ENCODE results near the gene SPO11.

SPO11 gene, protein sequence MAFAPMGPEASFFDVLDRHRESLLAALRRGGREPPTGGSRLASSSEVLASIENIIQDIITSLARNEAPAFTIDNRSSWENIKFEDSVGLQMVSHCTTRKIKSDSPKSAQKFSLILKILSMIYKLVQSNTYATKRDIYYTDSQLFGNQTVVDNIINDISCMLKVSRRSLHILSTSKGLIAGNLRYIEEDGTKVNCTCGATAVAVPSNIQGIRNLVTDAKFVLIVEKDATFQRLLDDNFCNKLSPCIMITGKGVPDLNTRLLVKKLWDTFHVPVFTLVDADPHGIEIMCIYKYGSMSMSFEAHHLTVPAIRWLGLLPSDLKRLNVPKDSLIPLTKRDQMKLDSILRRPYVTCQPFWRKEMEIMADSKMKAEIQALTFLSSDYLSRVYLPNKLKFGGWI

DNA sequence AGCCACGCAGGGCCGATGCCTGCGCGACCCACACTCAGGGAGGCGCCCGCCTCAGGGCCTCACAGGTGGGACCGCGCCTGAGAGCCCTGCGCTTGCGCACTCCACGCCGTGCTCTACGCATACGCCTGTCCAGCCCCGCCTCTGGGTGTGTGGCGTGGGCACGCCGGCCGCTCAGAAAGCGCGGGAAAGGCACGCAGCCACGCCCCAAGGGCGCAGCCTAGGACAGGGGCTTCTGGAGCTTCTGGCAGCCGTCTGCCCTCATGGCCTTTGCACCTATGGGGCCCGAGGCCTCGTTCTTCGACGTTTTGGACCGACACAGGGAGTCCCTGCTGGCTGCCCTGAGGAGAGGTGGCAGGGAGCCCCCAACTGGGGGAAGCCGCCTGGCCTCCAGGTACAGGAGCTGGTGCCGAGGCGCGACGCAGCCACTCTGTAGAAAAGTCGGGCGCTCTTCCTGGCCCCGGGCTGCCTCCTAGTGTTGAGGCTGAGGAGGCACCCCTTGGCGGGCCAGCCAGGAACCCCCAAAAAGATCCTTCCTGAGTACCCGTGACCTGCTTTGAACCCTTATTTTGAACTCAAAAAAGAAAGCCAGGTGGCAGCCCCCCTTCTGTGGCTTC is at the start of gene SPO11:
Gene SPO11, plus strand, starts transcription at position 196 of the 614 bp plus-strand sequence. Its CDS starts 65 bp downstream, at position 261.
- no peak for DNase-seq

DNA sequence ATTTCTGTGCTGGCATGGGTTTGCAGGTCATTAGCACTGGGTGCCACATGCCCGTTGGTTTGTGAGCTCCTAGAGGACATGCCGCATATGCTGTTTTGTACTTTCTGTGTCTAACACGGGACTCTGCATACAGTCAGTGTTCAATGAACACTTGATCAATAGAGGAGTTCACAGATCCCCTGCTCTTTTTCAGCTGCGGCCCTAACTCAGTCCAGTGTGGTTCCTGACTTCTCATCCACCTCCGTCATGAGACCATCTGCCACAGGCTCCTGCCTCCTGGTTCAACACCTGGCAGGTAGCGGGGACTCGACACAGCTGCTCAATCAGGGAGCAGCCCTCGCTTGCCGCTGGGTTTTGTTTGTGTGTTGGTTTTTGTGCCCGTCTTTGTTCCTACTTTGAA is 49.4 kb upstream of the SPO11 start:
- no peak for DNase-seq

DNA sequence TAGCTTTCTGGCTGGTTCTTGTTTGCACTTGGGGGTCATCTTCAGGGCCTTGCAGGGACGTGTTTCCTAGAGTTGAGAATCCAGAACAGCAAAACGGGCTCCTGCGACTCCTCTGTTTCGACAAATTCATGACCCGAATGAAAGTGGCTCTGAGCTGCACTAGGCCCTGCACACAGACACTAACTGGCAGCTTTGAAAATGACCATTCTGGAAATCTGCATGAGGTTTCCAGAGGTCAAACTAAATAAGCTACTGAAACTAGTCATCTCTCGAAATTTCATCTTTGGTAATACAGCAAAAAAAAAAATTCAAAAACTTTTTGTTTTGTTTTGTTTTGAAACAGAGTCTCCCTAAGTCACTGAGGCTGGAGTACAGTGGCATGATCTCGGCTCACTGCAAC is 47.7 kb upstream of the SPO11 start:
- DNase-seq = no peak

DNA sequence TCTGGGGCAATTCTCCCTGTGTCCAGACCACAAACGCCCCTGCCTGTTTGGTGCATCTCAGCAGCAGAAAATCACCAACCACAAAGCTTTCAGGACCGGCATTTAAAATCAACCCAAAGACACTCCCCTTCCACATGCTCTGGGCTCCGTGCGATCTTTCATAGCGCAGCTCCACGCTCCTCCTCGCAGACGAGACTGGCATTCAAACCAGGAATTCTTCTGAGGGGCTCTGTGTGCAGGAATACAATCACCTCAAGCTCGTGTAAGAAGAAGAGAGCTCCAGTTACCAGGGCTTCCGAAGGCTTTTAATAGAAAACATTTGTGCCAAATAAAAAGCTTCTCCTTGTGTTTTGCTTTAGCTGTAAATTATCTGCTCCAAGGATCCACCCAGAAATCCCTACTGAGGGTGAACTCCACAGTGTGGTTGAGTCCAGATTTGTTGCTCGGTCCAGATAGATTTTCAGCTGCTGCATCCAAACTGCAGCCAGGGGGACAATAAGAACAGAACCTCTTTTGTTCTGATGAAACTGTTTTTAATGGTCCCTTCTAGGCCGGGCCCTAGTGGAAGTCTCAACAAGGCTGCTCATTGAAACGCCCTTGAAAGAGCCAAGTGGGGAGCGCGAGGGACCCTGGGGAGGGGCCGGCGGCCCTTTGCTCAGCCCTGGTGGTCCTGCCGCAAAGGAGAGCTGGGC is 46.8 kb upstream of the SPO11 start:
- no peak for DNase-seq

DNA sequence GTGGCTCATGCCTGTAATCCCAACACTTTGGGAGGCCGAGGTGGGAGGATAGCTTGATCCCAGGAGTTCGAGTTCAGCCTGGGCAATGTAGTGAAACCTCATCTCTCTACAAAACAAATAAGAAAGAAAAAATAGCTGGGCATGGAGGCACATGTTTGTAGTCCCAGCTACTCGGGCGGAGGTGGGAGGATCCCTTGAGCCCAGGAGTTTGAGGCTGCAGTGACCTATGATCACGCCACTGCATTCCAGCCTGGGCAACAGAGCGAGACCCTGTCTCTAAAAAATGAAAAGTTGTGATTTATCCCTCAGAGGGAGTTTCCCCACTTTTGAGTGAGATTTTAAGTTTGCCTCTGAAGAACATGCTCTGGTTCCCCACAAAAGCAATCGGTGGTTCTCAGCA is 45.7 kb upstream of the SPO11 start:
- DNase-seq = no peak

DNA sequence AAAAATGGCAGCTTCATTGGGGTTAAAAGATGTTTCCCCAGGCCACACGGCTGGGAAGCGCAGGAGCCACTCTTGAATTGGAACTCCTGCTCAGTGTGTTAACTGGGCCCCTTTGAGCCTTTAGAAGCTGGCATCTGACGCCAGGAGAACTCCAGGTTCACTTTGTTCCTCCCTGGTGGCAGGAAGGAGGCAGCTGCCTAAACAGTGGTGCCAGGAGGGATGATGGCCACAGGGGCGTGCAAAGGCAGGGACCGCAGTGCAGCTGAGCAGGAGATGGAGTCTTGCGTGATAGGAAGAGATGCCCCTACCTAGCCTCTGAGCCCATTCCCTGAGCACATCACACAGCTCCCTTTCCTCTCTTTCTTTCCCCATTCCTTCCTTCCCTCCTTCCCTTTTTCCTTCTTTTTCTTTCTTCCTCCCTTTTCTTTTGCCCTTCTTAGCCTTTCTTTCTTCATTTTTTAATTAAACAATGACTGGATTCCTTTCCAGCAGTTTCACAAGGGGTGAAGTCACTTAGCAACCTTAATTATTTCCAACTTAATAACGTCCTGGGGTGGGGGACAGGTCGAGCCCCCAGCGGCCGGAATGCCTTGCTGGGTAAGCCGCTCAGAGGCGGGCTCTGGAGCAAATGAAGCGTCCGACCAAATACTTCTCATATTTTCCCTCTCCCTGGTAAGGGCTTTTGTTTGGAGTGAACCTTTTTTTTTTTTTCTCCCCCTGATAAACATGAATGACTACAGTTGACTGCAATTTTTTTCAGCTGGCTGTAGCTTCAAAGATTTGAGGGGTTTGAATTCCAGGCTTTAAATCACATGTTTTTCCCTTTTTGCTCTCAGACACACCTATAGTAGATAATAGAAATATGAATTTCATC is 42.4 kb upstream of the SPO11 start:
- DNase-seq = peak; percentile 28

DNA sequence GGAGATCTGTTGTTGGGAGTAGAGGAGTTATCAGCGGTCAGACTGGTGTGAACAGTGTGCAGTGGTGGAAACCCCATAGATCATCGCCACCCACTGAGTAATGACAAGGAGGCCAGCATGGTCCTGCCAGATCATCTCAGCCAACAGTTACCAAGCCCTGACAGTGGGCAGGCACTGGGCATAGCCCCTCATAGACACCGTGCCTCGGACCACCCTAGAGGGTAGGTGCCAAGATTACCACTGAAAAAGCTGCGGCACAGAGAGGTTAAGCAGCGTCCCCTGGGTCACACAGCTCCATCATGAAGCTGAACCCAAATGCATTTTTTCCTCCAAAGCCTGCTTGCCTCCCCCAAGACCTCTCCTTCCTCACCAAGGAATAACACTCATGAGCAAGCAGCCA is 41.7 kb upstream of the SPO11 start:
- DNase-seq = no peak

DNA sequence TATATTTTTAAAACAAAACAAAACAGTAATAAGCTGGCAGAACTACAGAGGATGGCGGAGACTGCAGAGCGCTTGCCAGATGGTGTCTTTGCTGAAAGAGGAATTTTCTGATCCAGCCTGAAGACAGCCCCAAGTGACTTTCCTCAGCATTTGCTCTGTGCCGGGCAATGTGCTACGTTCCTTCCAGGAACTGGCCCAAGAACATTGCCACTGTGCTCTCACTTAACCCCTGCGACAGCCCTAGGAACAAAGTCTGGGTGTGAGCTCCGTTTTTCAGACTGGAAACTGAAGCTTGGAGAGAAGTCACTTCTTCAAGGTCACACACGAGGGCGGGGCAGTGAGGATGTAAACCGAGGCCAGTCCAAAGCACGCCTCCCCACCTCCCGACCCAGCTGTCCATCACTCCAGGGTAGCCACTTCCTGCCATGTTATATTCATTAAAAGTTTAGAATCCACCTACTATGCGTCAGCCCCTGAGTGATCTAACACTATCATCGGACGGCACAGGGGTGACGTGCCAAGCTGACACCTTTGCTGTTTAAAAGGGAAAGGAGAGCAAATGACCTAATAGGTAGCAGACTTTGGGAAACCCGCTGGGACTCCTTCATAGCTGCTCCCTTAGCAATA is 40.8 kb upstream of the SPO11 start:
- no peak for DNase-seq

DNA sequence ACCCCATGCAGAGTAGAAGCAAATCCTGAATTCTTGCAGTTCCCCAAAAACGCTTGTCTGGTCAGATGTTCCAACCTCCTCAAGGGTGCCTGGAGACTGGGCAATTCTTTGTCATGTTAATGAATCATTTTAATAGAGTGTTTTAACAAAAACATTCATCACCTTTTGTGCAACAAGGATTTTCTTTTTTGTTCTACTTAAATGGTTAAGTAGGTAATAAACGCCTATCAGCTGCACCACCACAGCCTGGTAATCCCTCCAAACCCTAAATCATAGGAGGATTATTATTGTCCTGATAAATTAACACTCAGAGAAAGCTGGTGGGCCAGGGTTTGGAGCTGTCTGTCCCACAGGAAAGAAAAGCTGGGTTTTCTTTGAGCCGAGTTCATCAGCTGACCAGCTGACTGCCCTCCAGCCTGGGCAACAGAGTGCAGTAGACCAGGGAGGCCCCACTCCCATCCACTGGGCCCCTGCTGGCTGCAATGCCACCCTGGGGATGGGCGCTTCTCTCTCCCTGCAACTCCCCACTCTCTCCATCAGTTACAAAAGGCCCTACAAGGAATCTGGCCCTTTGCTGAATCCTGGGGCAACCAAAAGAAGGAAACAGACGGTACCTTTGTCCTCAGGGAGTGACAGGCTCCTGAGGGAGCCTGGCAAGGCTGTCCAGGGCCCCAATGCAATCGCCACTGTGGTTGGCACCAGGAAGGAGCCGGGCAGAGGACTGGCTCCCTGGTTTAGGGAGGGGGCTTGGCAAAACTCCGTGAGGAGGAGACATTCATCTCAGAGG is 40.0 kb upstream of the SPO11 start:
- DNase-seq = no peak

DNA sequence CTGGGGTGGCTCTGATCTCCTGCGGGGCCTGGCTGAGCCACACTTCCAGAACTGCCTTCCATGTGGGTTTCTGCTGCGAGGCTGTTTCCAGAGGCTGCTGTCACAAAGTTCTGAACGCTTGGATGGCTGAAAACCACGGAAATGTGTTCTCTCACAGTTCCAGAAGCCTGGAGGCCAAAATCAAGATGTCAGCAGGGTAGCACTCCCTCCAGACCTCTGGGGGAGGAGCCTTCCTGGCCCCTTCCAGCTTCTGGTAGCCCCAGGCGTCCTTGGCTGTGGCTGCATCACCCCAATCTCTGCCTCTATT is 39.5 kb upstream of the SPO11 start:
- no peak for DNase-seq

DNA sequence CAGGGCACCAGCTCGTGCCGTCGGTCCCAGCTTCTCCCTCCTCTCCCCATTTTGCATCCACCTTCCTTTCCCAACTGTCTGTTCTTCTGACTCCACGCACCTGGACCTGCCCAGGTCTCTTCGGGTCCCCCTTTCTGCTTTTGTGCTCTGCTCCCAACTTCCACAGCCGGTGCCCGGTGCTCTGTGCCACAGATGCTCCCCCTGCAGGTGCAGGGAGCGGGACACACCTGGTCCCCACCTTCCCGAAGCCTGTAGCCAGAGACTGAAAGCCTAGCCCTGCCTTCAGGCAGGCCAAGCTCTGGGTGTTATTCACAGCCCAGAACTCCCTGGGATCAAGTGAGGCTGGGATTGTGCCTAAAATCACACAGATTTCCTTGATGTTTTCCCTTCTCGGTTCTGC is 38.6 kb upstream of the SPO11 start:
- DNase-seq = no peak

DNA sequence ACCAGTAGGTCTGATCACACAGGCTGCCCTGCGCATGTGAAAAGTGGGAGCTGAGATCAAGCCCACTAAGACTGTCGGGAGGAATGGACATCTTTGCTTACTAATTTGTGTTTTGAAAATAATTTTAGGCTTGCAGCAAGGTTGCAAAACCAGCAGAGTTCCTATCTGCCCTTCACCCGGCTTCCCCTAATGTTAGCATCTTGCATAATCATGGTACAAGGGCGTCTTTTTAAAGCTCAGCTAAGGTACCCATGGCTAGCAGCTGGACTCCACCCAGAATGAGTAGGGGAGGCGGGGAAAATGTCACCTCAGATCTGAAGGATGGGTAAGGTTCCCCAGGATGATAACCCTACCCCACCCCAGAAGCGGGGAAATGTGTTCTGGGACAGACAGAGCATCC is 37.9 kb upstream of the SPO11 start:
- DNase-seq = no peak

DNA sequence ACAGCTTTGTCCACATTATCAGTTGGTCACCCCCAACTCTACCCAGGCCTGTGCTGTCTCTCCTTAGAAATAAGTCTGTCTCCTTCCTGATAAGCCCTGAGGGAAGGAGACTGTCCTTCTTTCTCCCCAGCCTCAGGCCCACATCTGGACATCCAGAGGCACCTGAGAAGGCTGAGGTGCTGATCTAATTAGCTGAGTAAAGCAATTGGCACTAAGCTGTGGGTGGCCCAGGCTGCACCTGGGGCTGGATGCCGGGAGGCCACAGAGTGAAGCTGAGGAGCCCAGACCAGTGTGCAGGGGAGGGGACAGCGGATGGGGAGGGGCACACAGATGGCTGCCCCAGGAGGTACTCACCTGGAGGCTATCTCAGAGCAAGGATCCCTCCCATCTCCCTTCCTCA is 37.0 kb upstream of the SPO11 start:
- no peak for DNase-seq

DNA sequence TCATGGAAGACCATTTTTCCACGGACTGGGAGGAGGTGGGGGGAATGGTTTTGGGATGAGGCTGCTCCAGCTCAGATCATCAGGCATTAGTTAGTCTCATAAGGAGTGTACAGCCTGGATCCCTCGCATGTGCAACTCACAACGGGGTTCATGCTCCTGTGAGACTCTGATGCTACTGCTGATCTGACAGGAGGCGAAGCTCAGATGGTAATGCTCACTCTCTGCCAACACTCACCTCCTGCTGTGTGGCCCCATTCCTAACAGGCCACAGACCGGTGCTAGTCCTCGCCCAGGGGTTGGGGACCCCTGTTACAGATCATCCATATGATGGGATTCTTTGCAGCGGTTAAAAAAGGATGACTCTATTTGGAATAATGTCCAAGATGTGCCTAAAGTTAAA is 35.6 kb upstream of the SPO11 start:
- DNase-seq = no peak

DNA sequence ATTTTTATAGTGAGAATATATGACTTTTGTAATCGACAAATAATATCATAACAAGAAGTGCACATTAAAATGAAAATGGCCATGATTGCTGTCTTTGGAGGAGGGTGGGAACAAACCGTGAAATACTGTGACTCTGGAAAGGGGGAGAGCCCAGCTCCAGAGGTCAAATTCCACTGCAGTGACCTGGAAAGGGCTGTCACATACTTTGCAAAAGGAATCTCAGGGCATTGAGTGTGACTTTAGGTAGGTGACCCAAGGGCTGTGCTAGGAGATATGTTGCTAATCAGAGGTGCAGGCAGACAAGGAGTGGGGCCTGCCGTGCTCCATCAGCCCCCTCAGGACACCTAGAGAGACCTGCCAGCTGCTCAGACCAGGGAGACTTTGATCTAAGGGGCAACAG is 35.1 kb upstream of the SPO11 start:
- no peak for DNase-seq

DNA sequence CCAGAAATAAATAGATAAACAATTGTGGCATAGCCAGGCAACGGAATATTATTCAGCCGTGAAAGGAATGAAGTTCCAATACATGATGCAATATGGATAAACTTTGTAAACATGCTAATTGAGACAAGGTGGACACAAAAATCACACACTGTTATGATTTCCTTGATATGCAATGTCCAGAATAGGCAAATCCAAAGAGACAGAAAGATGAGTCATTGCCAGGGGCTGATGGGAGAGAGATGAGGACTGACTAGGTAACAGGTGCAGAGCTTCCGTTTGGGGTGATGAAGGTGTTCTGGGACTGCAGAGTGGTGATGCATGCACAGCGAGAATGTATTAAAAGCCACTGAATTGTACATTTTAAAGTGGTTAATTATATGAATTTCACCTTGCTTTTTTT is 31.1 kb upstream of the SPO11 start:
- DNase-seq = no peak

DNA sequence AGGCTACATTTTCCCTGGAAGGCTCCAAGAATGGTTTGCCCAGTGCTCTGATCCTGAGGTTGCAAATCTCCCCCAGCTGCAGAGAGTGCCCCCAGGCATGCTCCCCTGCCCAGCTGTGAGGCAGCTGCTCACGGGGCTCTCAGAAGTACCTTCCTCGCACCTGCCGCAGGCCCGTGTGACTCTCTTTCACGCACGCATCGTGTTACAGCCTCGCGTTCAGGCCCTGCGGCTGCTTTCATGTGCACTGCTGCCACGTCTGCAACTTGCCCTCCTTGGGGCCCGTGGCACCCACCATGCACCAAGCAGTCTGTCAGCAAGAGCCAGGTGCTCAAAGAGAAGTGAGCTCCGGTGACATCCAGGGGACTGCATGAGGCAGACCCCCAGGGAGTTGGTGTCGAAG is 28.6 kb upstream of the SPO11 start:
- DNase-seq = peak; percentile 27

DNA sequence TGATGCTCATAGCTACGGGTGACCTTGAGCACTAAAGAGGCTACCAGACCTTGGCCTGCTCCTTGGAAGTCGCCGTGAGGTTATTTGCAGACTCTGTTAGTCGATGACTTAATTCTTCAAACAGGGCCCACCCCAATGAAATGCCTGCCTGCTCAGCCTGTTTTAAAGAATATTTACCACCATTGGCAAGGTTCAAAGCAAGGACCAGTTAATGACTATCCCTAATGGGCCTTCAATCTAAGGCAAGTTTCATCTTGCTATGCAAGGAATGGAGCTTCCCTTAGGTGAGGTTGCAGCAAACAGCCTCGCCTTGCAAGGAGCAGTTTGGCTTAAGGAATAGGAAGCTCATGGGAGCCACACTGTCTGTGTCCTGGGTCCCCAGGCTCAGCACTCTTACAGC is 22.9 kb upstream of the SPO11 start:
- no peak for DNase-seq

DNA sequence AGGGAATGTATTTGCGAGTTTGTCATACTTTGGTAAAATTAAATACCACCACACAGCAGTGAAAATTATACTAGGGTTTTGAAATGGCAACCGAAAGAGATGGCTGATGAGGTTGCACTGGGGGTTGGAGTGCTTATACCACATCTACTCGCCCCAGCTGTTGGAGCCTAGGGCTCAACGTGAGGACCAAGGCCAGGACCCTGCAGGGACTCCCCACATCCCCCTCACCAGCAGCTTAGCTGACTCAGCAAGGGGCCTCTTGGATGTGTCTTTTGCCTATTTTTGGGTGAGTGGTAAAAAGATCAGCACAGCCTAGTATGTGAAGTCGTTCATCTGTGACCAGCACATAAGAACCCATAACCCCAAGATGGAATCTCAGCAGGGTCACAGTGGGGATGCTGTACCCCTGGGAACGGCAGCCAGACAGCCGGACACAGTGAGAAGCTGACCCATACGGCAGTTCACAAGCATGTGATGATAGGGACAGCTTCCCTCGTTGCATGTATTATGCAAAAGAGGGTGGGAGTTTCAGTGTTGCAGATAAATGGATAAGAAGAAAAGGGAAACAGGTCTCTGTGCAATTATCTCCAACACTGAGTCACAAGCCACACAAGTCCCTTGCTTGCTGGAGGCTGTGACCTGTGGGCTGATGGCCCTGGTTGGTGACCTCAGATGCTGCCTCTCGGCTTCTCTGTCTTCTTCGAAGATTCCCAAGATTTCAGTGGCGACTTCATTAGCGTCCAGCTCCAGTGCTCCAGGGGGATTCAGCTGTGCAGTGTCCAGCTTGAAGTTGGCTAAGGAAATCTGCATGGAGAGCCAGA is 20.9 kb upstream of the SPO11 start:
- no peak for DNase-seq

DNA sequence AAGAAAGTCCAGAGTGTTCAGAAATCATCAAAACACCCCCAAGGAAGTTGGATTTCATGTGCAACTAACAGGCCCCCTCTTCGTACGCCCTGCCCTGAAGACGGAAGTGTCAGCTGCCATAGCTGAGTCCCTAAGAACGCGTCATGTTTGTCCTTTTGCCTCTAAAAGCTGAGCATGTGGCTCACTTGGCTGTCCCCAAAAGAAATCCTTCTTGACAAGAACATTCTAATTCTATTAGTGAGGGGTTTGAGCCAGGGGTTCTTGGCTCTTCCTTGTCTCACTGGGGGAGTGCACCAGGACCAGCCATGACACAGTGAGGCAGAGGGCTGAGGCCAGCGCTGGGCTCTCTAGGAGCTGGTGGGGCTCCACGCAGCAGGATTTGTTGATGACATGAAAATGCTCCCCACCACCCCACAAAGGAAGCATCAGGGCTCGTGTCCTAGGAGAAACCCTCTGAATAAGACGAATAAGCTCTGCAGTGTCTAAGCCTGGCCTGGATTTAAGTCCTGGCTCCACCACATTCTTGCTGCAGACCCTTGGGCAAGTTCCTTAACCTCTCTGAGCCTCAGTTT is 20.0 kb upstream of the SPO11 start:
- DNase-seq = no peak
